B cell (primary cell): ENCODE measurements around the gene HS1BP3. TPM values are rescaled to one million over a fixed set of nuclear protein-coding genes. Genes with fewer than 3 reads are reported as not detected.

Experiments
- ATAC-seq: fragments of 200-7000 bp; cut with Tn5 transposase; one replicate; pipeline ENCODE4 v1.10.0; 2021; ENCODE audit warnings: low read depth, mild to moderate bottlenecking, moderate number of reproducible peaks, moderate library complexity
- CTCF ChIA-PET: fragments of 350-600 bp; sonication (Branson Sonifier 250); formaldehyde crosslinking; loops from one replicate; lab custom pipeline; 2021; ENCODE audit warnings: antibody characterized with exemption, inconsistent platforms; lab: Charles Lee
- POLR2A ChIA-PET: fragments of 350-600 bp; sonication (Branson Sonifier 250); formaldehyde crosslinking; loops from one replicate; lab custom pipeline; 2021; ENCODE audit warnings: antibody characterized with exemption; lab: Charles Lee
- DNase-seq: peaks from one replicate; pipeline ENCODE4 v3.0.0; 2013
- H2AFZ ChIP-seq: 2 replicates; pipeline ENCODE4 v1.6.1; 2012; ENCODE audit warnings: mild to moderate bottlenecking, low read depth, low read length; ENCODE audit not compliant: insufficient read depth, poor library complexity, severe bottlenecking
- H3K27ac ChIP-seq, 2 donors: 1 replicate in 1 of 2; 2 replicates in 1 of 2; pipeline ENCODE4 v1.5.1; 2012 to 2013; ENCODE audit warnings: low read length in 2 of 2, mild to moderate bottlenecking in 2 of 2, moderate library complexity in 1 of 2
- H3K27me3 ChIP-seq, 4 experiments: fragments of 200-600 bp in 1 of 4; sonication (generic) in 1 of 4; replicated peaks in 1 of 4; 1 replicate in 2 of 4; 2 replicates in 2 of 4; pipeline versions ENCODE4 v1.6.1 to v1.7.0; 2013 to 2016; ENCODE audit warnings: low read length in 3 of 4, mild to moderate bottlenecking in 2 of 4, mixed read lengths in 1 of 4, moderate library complexity in 1 of 4; ENCODE audit not compliant: insufficient read depth in 4 of 4, control insufficient read depth in 3 of 4; ENCODE audit errors: control extremely low read depth in 1 of 4
- H3K36me3 ChIP-seq, 2 experiments: replicated peaks in 1 of 2; 1 replicate in 1 of 2; 2 replicates in 1 of 2; pipeline versions ENCODE4 v1.6.1 to v1.7.1; 2013; ENCODE audit warnings: low read length in 1 of 2; ENCODE audit not compliant: insufficient read depth in 2 of 2, control insufficient read depth in 1 of 2; ENCODE audit errors: control extremely low read depth in 1 of 2, extremely low read depth in 1 of 2
- H3K4me1 ChIP-seq, 2 donors: fragments of 200-600 bp in 1 of 2; sonication (generic) in 1 of 2; 1 replicate in 1 of 2; 2 replicates in 1 of 2; pipeline versions ENCODE4 v1.5.1 to v1.6.1; 2013 to 2017; ENCODE audit warnings: low read length in 2 of 2; ENCODE audit not compliant: control insufficient read depth in 2 of 2, insufficient read depth in 2 of 2
- H3K4me2 ChIP-seq: replicated peaks from 2 replicates; pipeline ENCODE3; 2012; ENCODE audit warnings: mild to moderate bottlenecking, low read depth, low read length; ENCODE audit not compliant: poor library complexity, severe bottlenecking
- H3K4me3 ChIP-seq, 5 experiments: fragments of 200-600 bp in 1 of 5; sonication (generic) in 1 of 5; 1 replicate in 3 of 5; 2 replicates in 2 of 5; pipeline versions ENCODE4 v1.5.1 to v1.7.0; 2011 to 2016; ENCODE audit warnings: low read length in 4 of 5, mild to moderate bottlenecking in 4 of 5, low read depth in 2 of 5, control low read depth in 1 of 5, moderate library complexity in 1 of 5; ENCODE audit not compliant: insufficient read depth in 1 of 5; ENCODE audit errors: control extremely low read depth in 1 of 5, extremely low read depth in 1 of 5
- H3K79me2 ChIP-seq: fragments of 200-600 bp; sonication (generic); one replicate; pipeline ENCODE4 v1.6.0; 2016; ENCODE audit warnings: low read length; ENCODE audit not compliant: control insufficient read depth, insufficient read depth
- H3K9ac ChIP-seq: fragments of 200-600 bp; sonication (generic); 2 replicates; pipeline ENCODE4 v1.6.1; 2017; ENCODE audit warnings: mild to moderate bottlenecking, low read length, moderate library complexity
- H3K9me3 ChIP-seq, 3 donors: one replicate each; pipeline versions ENCODE4 v1.6.1 to v1.7.1; 2013; ENCODE audit warnings: low read length in 2 of 3; ENCODE audit not compliant: control insufficient read depth in 2 of 3, insufficient read depth in 1 of 3; ENCODE audit errors: control extremely low read depth in 1 of 3
- H4K20me1 ChIP-seq: 2 replicates; pipeline ENCODE4 v1.6.0; 2012; ENCODE audit warnings: mild to moderate bottlenecking, low read length; ENCODE audit not compliant: insufficient read depth, control insufficient read depth, poor library complexity, severe bottlenecking
- H3K27ac Mint-ChIP-seq: one replicate; pipeline ENCODE4 v1.8.0; 2021; ENCODE audit warnings: mixed read lengths
- H3K27me3 Mint-ChIP-seq: one replicate; pipeline ENCODE4 v1.8.0; 2021; ENCODE audit warnings: mixed read lengths
- H3K4me1 Mint-ChIP-seq: one replicate; pipeline ENCODE4 v1.8.0; 2021; ENCODE audit warnings: mixed read lengths
- H3K4me3 Mint-ChIP-seq: one replicate; pipeline ENCODE4 v1.8.0; 2021; ENCODE audit warnings: mixed read lengths
- H3K9me3 Mint-ChIP-seq: one replicate; pipeline ENCODE4 v1.8.0; 2022; ENCODE audit warnings: mixed read lengths; ENCODE audit not compliant: insufficient read depth
- CTCF ChIP-seq: fragments of 200-600 bp; IDR thresholded peaks from one replicate; pipeline ENCODE4 v1.8.0; 2022; ENCODE audit warnings: antibody characterized with exemption, mild to moderate bottlenecking
- EZH2 ChIP-seq: IDR thresholded peaks from 2 replicates; pipeline ENCODE4 v1.6.1; 2012; ENCODE audit warnings: borderline replicate concordance, low read depth, mild to moderate bottlenecking, moderate library complexity, low read length; ENCODE audit not compliant: insufficient read depth, poor library complexity, severe bottlenecking
- WGBS: methylation state at CpG from one replicate; pipeline ENCODE4 v1.1.5; 2013; ENCODE audit warnings: missing lambda C conversion rate; ENCODE audit not compliant: insufficient coverage; 5-methylcytosine and 5-hydroxymethylcytosine counted together
- intact Hi-C: fragments of 100-400 bp; cut with micrococcal nuclease; formaldehyde crosslinking; loops from one replicate; pipeline ENCODE4 v1.10.0; 2022
- polyA plus RNA-seq: library from polyadenylated mRNA; depleted of rRNA; stranded (reverse); fragments of >200 nt; gene quantifications from 2 replicates; pipeline ENCODE4 v1.2.3, GENCODE V29; 2012
- total RNA-seq, 2 donors: library from RNA; stranded (reverse); fragments of 120-200 nt in 1 of 2; gene quantifications; 1 replicate in 1 of 2; 2 replicates in 1 of 2; pipeline versions ENCODE4 v1.2.3 to v1.2.4, GENCODE V29; 2013 to 2022

Gene HS1BP3
- total and polyA plus RNA-seq, 2 donors (not counting 1 experiment from before 2014, with no cell fraction given) = 27.8 to 28.7 TPM

DNA sequence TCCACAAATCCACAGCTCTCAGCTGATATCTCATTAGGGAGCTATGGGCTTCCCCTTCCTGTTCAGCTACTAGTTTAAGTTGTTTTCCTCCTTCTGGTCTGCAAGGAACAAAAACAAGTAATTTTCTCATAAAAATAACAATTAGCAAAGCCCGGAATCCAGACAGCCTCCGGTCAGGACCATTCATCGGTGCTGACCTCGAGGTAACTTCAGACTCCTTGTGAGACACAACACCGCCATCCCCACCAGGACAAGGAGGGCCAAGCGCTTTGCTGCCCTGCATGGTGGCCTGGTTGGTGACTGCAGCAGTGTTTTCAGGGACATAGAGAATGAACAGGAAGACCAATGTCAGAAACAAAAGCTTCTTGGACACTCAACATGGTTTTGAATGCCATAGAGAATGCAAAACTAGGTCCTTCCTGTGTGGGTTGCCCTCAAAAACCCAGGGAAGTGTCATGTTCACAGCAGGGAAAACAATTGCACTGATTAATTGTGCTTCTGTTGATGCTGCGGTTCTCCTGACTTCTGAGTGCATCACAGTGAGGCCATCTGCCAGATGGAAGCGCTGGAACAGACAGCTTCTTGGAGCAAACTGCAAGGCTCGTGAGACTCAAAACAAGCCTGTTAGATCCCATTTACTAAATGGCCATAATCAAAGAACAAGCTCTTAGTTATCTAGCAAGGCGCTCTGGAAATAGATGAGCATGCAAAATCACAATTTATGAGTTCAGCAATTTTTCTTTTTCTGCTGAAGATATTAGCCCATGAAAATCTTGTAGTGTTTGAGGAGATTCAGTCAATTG is 77.1 kb downstream of the HS1BP3 start:
- no peaks in the 10 kb centered on the region for H3K79me2 ChIP-seq
- H3K9me3 ChIP-seq = no peaks in the 10 kb centered on the region
- no peak overlapping the region for H3K9ac ChIP-seq
- Mint-ChIP-seq H3K4me3 (no peak overlapping the region), H3K27ac (no peak overlapping the region), H3K4me1 (peaks cover 20% of the 10 kb centered on the region), H3K9me3 (no peaks in the 10 kb centered on the region), H3K27me3 (no peaks in the 10 kb centered on the region)
- no peak overlapping the region for H3K4me2 ChIP-seq
- CTCF ChIA-PET = interaction anchor here (1.1 kb wide), 2 partner anchors 115 to 130 kb away, joined by 3 to 6 read pairs; no protein-coding TSS in a partner anchor
- H4K20me1 ChIP-seq = no peaks in the 10 kb centered on the region
- H2AFZ ChIP-seq = no peak overlapping the region
- peaks cover 27 to 30% of the 10 kb centered on the region in 2 donors for H3K4me1 ChIP-seq
- WGBS = 93% methylated on average over 8 of the region's 10 CpGs
- H3K27me3 ChIP-seq = no peaks in the 10 kb centered on the region
- H3K4me3 ChIP-seq = no peak overlapping the region
- H3K27ac ChIP-seq = no peak overlapping the region
- DNase-seq (no peak), ATAC-seq (no peak)
- intact Hi-C loops = no loop called here
- H3K36me3 ChIP-seq = no peaks in the 10 kb centered on the region
- TF ChIP-seq CTCF = no peak
- TF ChIP-seq EZH2 = no peak
- POLR2A ChIA-PET = no interaction called here

GRCh38 chr2:20572221-20572620 is 78.7 kb downstream of the HS1BP3 start:
- H3K4me3 ChIP-seq = no peak overlapping the region
- H3K4me2 ChIP-seq = no peak overlapping the region
- ATAC-seq = no peak
- intact Hi-C loops = no loop called here
- no peak overlapping the region for H3K27ac Mint-ChIP-seq
- no peaks in the 10 kb centered on the region for H3K79me2 ChIP-seq
- H3K9me3 ChIP-seq = no peaks in the 10 kb centered on the region
- no peak for TF ChIP-seq EZH2
- TF ChIP-seq CTCF = no peak
- peaks cover 11% of the 10 kb centered on the region for H3K4me1 Mint-ChIP-seq
- H3K4me1 ChIP-seq = peaks cover 11 to 14% of the 10 kb centered on the region in 2 donors
- H3K9ac ChIP-seq = no peak overlapping the region
- H3K27ac ChIP-seq = no peak overlapping the region
- H3K27me3 Mint-ChIP-seq = no peaks in the 10 kb centered on the region
- ChIA-PET POLR2A (no interaction called here), CTCF (no interaction called here)
- no peaks in the 10 kb centered on the region for H3K27me3 ChIP-seq
- no peak overlapping the region for H2AFZ ChIP-seq
- H4K20me1 ChIP-seq = no peaks in the 10 kb centered on the region
- no peaks in the 10 kb centered on the region for H3K9me3 Mint-ChIP-seq
- DNase-seq = no peak
- no peaks in the 10 kb centered on the region for H3K36me3 ChIP-seq
- no peak overlapping the region for H3K4me3 Mint-ChIP-seq
- 100% methylated on average over 1 of the region's 5 CpGs for WGBS
